GM21529 (cell line): ENCODE measurements around the gene SETD3.

Experiments used
- ATAC-seq: cut with Tn5 transposase; IDR thresholded peaks from one replicate; pipeline ENCODE4 v1.9.1; 2021; ENCODE audit not compliant: unreplicated experiment

SETD3 gene

DNA sequence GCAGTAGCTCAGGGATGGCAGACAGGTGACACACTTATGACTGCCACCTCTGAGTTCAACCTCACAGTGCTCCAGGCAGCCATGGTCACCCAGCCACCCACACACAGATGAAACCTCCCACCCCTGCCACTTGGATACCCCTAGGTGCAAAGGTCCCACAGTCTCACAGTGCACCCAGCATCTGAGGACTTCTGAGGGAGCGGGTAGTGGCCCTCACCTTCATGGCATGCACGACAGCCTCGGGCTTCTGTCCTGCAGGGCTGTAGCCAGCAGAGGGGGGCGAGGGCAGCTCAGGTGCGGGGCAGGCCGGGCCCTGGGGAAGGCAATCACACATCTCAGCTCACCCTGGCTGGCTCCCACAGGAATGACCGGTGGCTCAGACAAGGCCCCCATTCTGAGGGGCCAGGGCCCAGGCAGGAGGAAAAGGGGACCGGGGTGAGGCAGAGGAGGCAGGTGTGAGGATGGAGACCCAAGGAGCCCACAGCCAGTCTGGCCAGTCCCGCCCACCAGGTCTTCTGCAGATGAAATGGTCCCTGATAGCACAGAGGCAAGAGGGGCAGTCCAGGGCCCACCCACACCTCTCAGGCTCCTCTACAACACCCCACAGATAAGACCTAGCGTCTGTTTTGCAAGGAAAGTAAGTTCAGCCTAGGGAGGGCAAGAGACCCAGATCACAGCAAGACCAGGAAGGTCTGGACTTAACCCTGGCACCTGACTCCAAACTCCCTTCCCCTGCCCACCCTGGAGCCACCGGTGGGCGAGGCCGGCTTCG, 36.4 kb upstream of the SETD3 start:
- no peak for ATAC-seq

DNA sequence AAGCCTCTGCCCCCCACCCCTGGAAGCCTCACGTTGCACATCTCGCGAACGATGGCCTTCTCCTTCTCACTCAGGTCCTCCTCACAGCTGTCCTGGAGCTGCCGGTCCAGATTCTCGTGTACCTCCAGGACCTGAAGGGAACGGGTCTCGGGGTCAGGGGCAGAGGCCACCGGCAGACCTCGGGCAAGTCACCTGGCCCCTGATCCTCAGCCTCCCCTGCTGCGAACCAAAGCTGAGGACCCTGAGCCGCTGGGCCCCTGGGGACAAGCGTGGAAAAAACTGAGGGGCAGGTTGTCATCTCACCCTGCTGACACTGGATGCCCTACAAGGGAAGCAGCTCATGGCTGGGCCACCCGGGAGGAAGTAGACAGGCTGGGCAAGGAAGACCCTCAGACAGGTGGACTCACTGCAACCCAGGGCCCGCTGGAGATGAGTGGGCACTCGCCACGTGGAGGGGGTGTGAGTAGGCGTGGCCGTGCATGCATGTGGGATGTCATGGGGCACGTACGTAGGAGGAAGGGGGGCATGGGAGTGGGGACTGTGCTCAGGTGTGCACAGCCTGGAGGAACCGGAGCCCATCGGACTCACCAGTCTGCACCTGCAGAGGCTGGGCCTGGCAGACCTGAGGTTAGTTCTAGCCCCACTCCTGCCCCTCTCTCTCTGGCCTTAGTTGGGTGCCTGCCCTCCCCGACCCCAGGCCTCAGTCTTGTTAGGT, 35.7 kb upstream of the SETD3 start:
- no peak for ATAC-seq

DNA sequence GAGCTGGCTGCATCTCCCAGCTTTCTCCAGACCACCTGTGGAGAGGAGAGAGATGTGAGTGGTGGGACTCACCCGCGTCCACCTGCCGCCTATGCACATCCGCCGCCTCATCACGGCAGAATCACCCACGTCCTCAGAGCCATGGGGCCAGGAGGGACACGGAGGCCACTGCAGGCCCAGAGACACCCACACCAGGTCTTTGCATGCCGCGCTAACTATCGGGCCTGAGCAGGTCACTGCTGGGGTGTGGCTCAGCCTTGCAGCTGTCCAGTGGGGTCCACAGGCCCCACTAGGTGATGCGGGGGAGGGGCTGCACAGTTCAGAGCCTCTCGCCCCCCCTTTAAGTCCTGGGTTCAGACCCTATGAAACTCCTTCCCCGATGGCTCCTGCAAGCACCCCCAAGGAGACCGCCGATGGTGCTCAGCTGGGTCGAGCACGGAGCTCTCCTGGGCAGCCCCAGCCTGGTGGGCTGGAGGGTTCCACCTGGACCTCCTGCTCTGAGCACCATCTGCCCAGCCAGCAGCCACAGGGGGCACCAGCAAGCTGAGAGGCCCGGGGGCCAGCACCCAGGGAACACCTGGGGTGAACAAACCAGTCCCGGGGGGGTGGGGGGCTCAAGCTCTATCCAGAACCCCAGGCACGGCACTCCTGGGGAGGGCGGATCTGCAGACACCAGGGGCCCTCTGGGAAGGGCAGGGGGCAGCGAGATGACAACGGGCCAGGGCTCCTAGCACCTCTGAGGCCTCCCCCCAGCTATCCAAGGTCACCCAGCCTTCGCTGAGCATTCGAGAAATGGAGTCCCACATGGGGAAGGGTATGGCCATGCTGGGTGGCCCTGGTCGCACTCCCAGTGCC, 34.9 kb upstream of the SETD3 start:
- no peak for ATAC-seq

DNA sequence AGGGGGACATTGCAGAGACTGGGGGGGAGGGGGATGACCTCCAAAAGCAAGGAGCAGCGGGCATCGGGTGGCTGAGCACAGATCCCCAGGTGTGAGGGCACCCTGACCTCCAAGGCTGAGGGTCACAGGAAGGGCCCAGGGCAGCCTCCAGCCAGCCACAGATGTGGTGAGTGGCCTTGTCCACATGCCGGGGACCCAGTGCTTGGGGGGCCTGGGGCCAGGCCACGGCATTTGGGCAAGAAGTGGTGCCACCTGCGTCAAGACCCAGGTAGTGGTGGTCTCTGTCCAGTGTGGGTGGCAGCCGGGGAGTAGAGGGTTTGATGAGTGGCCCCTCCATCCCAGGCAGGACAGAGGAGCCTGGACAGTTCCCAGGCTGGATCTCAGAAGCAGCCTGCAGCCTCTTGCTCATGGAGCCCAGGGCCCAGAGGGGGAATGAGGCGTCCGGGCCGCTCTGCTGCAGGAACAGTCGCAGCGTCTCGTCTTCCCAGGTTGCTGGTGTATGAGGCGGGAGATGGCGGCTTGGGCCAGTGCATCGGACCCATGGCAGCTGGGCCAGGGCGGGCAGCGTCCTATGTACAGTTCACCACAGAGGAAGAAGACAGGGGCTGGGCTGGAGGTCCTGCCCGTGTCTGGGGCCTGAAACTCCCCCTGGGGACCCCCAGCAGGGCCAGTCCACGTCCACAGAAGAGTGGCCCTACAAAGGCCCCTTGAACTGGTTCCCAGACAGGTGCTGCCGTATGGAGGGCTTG, 34.1 kb upstream of the SETD3 start:
- no peak for ATAC-seq

DNA sequence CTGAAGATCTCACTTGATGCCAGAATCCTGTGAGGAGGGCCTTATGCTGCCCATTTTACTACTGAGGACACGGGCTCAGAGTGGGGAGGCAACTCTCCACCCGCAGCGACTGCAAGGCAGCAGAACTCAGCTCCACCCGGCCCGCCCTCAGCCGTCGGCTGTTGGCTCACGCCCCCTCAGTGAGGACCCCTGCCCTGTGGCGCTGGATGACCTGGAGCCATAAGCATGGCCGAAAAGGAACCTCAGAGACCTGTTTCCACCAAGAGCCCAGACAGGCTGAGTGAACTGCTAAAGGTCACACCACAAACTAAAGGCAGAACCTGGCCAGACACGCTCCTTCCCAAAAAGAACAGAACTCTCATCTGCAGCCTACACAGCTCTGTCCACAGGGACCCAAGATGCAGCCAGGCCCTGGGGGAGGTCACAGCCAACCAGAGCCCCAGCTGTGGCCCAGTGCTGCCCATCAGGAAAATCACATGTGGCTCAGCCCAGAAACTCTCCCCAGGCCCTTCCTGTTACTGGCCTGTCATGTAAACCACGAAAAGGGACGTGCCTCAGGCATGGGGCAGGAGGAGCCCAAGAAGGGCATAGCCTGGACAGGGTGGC, 33.4 kb upstream of the SETD3 start:
- no peak for ATAC-seq

DNA sequence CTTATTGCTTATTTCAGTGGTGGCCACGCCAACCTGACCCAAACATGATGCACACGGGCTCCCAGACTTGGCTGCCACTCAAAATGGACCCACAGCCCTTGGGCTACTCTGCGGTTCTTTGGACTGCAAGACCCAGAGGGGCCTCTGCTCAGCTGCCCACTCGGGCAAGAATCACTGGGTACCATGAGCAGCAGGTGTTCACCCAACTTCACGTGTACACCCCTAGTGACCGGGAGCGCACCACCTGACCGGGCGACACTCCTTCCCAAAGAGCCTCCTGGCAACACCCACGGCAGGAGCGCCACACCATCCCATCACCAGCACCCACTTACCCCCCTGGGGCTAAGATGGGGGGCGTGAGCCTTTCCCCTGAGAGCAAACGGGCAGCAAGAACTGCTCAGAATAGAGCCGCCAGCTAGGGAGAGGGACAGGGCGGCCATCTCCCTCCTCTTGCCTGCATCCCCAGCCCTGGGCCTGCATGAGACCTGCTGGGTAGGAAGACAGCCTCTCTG, 32.6 kb upstream of the SETD3 start:
- no peak for ATAC-seq

DNA sequence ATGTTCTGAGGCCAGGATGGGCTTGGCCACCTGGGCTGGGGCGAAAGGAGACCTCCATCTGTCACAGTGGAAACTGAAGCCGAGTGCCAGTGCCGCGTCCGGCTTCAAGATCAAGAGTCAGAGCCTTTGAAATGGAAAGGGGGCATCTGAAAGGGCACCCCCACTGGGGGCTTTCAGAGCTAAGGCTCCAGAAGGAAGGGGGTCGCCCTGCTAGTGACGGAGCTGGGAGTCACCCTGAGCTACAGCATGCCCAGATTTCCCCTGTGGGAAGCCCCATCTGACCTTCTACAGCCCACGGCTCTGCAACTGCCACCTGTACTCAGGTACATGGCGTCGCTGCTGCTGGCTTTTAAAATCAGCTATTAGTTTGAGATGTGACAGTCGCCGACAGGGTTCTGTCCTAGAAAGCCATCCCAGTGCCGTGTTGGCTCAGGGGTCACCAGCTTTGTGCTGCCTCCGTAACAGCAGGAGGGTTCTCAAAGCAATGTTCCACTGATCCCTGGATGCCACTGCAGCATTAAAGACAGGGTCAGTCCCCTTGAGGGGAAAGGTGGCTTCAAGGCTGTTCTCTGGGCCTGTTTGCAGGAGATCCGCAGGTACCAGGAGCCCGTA, 32.0 kb upstream of the SETD3 start:
- no peak for ATAC-seq

DNA sequence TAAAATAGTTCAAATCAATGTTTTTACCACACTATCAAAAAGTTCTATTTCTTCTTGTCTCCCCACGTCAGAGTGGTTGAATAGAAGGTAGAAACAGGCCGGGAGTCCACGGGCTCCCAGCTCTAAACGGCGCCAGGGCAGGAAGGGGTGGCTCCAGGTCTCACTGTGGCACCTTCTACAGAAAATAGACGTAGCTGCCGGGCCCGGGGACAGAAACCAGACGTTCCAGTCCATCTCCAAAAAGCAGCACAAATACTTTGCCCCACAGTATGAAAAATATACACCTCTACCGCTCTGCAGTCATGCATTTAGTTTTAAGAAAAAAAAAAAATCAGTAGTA, 31.4 kb upstream of the SETD3 start:
- ATAC-seq = no peak

DNA sequence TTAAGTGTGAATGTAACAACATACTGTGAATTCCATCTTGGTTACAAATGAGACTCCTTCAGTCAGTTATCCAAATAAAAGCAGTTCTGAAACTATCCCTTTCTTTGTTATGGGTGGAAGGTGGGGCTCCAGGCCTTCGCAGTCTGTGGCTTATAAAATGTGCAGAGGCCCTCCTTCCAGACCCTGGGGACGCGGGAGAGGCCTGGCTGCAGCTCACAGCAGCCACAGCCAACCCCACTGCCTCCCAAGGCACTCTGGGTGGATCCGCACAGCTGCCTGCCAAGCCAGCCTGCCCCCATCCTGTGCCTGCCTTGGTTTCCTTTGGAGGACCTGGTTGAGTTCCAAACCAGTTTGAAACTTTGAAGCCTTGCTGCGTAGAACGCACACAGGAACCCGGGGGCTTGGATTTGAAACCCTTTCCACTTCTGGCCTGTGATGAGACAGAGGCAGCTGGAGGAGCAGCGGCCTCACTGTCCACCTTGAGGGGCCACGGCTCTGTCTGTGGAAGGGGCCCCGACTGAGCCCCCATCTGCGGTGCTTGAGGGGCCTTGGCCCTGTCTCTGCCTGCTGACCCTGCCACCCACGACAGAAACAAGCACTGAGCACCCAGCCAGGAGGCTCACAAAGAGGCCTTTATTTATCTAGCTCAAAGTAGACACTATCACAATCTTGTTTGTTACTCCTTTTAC, 30.9 kb upstream of the SETD3 start:
- no peak for ATAC-seq

DNA sequence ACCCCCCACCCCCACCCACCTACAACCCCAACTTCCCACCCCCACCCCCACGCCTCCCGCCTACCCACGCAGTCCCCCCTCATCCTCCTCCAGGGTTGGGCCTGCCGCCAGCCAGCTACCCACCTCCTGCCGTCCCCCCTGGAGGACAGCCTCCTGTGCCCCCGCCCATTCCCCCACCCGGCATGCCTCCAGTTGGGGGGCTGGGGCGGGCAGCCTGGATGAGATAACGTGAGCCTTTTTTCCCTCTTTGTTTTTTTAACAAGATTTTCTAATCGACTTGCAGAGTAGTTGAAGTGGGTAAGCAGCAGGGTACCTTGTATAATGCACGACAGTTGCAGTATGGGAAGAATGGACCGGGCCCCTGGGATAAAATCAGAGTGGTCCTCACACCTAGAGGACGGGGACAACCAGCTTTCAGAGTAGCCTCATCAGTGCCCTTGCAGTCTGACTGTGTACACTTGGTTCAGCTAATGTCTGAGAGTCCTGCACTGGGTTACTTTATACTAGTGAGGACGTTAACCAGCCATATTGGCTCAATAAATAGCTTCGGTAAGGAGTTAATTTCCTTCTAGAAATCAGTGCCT, 30.0 kb upstream of the SETD3 start:
- no peak for ATAC-seq

DNA sequence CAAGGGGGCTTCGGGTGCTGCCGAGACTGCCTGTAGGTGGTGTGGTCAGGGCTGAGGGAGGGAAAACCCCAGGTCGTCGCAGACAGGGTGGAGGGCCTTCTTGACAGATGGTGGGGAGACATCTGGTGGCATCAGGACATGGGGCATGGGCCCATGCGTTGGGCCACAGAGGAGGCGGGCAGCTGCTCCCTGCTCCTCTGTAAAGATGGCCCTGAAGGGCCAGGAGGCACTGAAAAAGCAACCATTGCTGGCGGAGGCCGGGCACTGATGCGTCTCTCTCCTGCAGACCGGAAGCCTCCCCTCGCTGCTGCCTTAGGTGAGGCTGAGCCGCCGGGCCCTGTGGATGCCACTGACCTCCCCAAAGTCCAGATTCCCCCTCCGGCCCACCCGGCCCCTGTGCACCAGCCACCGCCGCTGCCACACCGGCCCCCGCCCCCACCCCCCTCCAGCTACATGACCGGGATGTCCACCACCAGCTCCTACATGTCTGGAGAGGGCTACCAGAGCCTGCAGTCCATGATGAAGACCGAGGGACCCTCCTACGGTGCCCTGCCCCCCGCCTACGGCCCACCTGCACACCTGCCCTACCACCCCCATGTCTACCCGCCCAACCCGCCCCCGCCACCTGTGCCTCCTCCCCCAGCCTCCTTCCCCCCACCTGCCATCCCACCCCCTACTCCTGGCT, 29.4 kb upstream of the SETD3 start:
- no peak for ATAC-seq

DNA sequence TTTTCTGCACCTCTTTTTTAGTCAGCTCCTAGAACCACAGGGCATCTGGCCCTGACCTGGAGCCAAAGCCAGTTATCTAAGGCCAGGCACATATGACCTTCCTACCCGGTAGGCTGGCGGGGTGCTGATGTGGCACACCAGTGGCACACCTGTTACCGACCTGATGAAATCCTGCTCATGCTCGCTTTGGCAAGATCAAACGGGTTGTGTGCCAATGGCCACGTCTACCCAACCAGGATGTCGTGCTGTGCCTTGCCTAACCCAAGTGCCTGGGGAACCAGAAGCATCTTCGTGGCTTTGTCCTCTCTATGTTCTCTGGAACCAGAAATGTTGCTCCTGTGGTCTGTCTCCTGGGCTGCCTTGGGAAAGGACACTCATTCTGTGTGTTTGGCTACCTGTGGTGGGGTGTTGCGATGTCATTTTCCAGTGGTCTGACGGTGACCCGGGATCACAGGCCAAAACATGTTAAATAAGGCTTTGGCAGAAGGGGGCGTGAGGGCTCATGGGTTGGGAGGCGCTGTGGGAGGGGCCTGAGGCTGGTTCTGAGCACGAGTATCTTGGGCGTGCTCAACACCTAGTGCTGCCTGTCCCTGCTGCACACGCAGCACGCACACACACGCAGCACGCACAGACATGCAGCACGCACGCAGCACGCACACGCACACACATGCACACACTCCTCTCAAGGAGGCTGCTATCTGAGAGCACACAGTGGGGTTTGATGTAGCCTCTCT, 28.4 kb upstream of the SETD3 start:
- no peak for ATAC-seq

DNA sequence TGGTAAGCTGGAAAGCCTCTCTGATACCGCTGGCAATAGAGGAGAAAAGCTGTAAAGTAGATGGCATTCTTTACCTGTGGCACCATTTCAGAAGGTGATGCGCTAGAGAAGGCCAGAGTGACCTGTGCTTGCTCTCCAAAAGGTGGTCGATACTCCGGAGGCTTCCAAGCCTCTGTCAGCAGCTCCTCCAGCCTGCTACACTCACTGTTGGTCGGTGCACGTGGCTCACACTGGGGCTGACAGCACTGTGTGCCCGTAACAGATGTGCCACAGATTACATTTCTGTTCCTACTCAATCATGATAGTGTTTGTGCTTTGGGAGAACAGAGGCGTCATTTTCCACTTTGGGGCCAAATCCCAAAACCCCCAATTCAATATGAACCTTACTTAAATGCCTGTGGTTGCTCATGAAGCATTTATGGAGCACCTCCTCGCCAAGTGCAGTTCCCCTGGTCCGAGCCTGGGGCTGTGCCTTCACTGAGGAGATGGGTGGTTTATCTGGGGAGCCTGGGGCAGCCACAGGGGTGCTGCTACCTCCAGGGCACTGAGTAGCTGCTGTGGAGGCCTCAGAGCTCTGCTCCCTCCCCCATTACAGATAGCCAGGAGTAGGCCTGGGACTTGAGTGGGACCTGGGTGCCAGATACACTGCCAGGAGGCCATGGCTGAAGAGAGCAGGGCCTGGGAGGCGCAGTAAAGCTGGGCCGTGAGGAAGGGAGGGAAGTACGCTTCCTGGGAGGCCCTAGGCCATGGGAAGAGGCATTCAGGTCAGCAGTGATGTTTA, 27.4 kb upstream of the SETD3 start:
- ATAC-seq = no peak

DNA sequence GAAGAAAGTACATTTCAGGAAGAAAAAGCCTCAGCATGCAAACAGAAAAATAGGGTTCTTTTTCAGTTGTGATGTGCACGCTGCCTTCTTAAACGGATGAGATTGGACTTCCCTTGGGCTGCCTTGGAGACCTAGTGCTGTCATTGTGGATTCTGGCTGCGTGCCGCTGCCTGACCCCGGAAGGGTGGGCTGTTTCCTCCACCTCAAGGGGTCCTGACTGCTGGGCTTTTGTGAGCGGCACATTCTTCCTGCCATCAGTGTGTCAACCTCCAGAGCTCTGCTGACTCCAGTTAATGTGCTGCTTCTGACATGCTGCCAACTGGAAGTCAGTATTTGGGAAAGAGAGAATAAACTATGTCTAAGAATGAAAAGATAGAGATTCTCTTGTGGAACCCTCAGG, 25.6 kb upstream of the SETD3 start:
- no peak for ATAC-seq

DNA sequence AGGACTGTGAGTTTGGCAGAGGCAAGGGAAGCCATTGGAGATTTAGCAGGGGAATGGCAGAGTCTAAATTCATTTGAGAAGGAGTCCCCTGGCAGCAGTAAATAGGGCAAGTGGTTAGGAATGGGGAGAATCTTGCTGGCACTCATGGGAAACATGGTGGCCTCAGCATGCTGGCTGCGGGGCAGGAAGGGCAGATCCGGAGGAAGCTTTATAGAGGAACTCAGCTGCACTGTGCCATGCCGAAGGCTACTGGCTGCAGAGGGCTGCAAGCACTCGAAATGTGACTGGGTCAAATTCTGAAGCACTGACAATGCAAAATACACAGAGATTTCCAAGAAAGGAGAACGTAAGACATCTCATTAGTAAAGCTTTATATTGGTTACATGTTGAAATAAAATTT, 24.4 kb upstream of the SETD3 start:
- ATAC-seq = no peak

DNA sequence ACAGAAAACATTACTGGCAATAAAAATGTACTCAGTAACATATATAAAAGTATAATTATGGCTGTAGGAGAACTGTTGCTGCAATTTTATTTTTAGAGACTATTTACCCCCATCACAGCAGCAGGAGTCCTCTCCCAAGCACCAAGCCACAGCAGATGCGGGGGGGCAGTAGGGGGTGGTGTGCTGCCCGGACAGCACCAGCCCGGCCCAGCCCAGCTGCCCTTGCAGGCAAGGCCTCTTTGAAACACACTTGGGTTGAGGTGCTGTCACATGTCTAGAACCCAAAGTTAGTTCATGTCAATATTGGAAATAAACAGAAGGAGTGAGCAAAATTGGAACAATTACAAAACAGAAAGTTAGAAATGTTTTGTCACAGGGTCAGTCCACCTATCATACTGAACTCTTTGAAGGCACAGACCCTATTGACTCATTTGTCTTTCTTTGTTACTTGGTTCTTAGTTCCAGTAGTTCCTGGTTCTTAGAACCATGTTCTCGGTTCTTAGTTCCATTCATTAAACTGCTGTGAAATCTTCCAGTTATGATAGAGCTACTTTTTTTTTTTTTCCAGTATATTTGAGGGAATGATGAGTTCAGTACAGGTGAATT, 23.3 kb upstream of the SETD3 start:
- no peak for ATAC-seq

DNA sequence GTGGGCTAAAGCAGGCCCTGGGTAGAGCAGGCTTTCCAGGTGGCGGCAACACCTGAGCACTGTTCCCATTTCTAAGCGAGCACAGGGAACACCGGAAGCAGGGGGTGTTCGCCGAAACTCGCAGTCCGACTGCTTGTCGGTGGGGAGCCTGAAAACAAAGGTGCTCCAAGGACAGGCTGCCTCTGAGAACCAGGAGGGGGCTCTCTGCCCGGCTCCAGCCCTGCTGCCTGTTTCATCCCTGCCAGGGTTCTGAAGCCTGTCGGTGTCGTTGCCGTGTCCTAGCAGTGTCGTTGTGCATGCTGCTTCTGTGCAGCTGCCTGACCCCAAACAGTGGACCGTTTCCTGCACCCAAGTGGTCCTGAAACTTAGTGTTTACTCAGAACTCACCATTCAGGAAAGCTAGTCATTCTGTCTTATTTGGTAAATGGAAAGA, 22.3 kb upstream of the SETD3 start:
- ATAC-seq = no peak
